DOHH2 (cell line): Measurements from ENCODE around the gene IGSF5.

Experiments used
- EZH2phosphoT487 ChIP-seq: fragments of 200-600 bp; sonication (generic); IDR thresholded peaks from 2 replicates; pipeline ENCODE4 v1.6.1; 2017; ENCODE audit warnings: borderline replicate concordance, mild to moderate bottlenecking, antibody characterized with exemption, low read length, moderate library complexity, mixed read lengths
- TF ChIP-seq, protein P1 (sequence below): fragments of 200-600 bp; sonication (generic); IDR thresholded peaks from one replicate; pipeline ENCODE4 v1.5.1; 2014; ENCODE audit warnings: antibody characterized with exemption, mild to moderate bottlenecking, low read depth, low read length; ENCODE audit not compliant: poor library complexity, severe bottlenecking

DNA sequence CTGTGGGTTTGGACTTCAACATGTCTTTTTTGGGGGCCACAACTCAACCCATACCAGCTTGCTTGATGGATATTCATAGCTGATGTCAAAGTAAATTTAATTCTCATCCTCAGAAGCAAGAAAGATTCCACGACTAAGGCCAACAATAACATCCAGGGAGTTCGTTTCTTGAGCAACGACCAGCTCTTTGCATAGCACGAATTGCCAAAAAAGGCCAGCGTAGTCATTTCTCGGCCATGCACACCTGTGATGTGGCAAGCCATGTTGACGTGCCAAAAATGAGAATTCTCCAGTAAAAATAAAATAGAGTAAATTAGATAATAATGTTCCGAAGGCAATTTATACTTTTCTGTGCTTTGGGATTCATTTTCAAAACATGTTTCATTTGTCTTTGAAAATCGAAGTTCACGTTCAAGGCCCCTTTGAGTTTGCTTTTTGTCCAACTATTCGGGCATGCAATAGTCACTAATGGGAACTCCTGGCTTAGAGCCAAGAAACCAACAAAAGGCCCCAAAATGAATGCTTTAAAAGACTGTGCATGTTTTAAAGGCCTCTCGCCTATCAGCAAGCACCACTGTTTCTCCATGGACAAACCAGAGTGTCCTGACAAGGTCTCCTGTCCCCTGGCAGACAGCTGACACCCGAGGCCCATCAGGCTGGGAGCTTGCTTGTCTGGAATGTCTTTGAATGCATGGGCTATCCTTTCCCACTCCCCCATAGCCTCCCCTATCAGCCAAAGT lies 14.4 kb upstream of the IGSF5 start:
- TF ChIP-seq, protein P1, sequence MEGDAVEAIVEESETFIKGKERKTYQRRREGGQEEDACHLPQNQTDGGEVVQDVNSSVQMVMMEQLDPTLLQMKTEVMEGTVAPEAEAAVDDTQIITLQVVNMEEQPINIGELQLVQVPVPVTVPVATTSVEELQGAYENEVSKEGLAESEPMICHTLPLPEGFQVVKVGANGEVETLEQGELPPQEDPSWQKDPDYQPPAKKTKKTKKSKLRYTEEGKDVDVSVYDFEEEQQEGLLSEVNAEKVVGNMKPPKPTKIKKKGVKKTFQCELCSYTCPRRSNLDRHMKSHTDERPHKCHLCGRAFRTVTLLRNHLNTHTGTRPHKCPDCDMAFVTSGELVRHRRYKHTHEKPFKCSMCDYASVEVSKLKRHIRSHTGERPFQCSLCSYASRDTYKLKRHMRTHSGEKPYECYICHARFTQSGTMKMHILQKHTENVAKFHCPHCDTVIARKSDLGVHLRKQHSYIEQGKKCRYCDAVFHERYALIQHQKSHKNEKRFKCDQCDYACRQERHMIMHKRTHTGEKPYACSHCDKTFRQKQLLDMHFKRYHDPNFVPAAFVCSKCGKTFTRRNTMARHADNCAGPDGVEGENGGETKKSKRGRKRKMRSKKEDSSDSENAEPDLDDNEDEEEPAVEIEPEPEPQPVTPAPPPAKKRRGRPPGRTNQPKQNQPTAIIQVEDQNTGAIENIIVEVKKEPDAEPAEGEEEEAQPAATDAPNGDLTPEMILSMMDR = no peak
- no peak for TF ChIP-seq EZH2phosphoT487
